Neural crest cell (in vitro differentiated cells): ENCODE measurements around the gene LIN7A. TPM values are rescaled to one million over a fixed set of nuclear protein-coding genes. Genes with fewer than 3 reads are reported as not detected.

Experiments used
- DNase-seq: peaks from one replicate; pipeline ENCODE4 v3.0.0; 2021; ENCODE audit warnings: low read depth, mixed read lengths, low spot score
- H3K27ac Mint-ChIP-seq: one replicate; pipeline ENCODE4 v1.8.0; 2021; ENCODE audit warnings: mild to moderate bottlenecking, mixed read lengths; ENCODE audit not compliant: unreplicated experiment
- H3K27me3 Mint-ChIP-seq: 2 replicates; pipeline ENCODE4 v1.8.0; 2021; ENCODE audit warnings: low read depth, mild to moderate bottlenecking, mixed read lengths
- H3K36me3 Mint-ChIP-seq: 2 replicates; pipeline ENCODE4 v1.8.0; 2021; ENCODE audit warnings: low read depth, mild to moderate bottlenecking, mixed read lengths
- H3K4me1 Mint-ChIP-seq: 2 replicates; pipeline ENCODE4 v1.8.0; 2021; ENCODE audit warnings: mixed read lengths
- H3K4me3 Mint-ChIP-seq: one replicate; pipeline ENCODE4 v1.8.0; 2021; ENCODE audit warnings: mild to moderate bottlenecking, mixed read lengths
- H3K9me3 Mint-ChIP-seq: 2 replicates; pipeline ENCODE4 v1.8.0; 2021; ENCODE audit warnings: mixed read lengths
- CTCF ChIP-seq: fragments of 200-600 bp; sonication (generic); conservative IDR thresholded peaks from 2 replicates; pipeline ENCODE4 v1.5.0; 2021; ENCODE audit warnings: antibody characterized with exemption, mild to moderate bottlenecking
- total RNA-seq: library from RNA; stranded (reverse); gene quantifications from 2 replicates; pipeline ENCODE4 v1.2.1, GENCODE V29; 2021

The LIN7A gene
- total RNA-seq, 1 donor from 2014 or later = 5.8 TPM

GRCh38 chr12:80814453-80814852, 123.3 kb downstream of the LIN7A start:
- Mint-ChIP-seq H3K36me3 (no peaks in the 10 kb centered on the region), H3K4me3 (no peak overlapping the region), H3K27ac (no peak overlapping the region), H3K4me1 (no peaks in the 10 kb centered on the region), H3K9me3 (no peaks in the 10 kb centered on the region), H3K27me3 (no peaks in the 10 kb centered on the region)
- DNase-seq = no peak
- no peak for TF ChIP-seq CTCF

- H3K36me3 Mint-ChIP-seq = no peaks in the 10 kb centered on the region
- TF ChIP-seq CTCF = no peak
- no peak overlapping the region for H3K4me3 Mint-ChIP-seq
- H3K4me1 Mint-ChIP-seq = no peaks in the 10 kb centered on the region
- no peak for DNase-seq
- no peak overlapping the region for H3K27ac Mint-ChIP-seq
- H3K27me3 Mint-ChIP-seq = no peaks in the 10 kb centered on the region
- no peaks in the 10 kb centered on the region for H3K9me3 Mint-ChIP-seq
Observed at GRCh38 chr12:80813820-80814219, 123.9 kb downstream of the LIN7A start.

DNA sequence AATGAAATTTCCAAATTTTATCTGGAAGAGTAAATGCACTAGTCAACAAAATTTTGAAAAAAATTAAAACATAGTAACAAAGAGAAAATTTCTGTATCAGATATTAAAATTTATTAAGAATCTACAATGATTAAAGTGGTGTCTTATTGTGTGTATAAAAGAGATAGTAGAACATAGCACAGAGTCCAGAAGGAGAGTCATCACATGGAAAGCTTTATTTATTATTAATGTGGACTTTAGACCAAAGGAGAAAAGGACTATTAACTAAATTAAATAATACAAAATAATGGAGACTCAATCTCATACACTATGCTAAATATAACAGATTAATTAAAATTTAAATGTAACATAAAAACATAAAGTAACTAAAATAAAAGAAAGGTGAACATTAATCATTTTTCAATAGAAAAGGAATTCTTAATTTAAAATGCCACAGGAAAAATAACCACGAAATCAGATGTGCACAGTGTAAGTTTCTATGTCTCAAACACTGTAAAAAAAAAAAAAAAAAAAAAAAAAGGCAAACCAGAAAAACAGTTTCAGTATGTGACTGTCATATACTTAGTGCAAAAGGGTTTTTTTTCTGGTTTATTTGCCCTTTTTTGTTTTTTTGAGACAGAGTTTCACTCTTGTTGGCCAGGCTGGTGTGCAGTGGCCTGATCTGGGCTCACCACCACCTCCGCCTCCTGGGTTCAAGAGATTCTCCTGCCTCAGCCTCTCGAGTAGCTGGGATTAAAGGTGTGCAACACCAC, 125.6 kb downstream of the LIN7A start:
- no peaks in the 10 kb centered on the region for H3K9me3 Mint-ChIP-seq
- no peak for DNase-seq
- no peaks in the 10 kb centered on the region for H3K27me3 Mint-ChIP-seq
- no peak overlapping the region for H3K27ac Mint-ChIP-seq
- no peaks in the 10 kb centered on the region for H3K4me1 Mint-ChIP-seq
- no peak overlapping the region for H3K4me3 Mint-ChIP-seq
- H3K36me3 Mint-ChIP-seq = no peaks in the 10 kb centered on the region
- no peak for TF ChIP-seq CTCF

DNA sequence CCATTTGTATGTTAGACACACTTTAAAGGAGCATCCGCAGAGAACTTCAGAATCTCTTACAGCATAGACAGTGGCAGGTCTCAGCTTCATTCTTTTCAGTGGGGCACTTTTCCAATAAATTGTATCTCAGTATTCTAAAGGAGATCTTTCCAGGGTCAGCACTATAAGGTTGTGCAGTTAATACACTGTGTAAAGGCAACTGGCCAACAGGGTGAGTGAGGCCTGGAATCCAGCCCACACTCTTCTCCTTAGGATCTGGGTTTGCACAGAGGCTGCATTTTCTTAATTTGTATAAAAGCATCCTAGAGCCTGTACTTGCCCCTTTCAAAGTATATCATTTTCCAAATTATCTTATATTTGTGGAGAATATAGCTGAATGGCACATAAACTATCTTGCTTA, 126.9 kb downstream of the LIN7A start:
- Mint-ChIP-seq H3K4me3 (no peak overlapping the region), H3K9me3 (no peaks in the 10 kb centered on the region), H3K4me1 (no peaks in the 10 kb centered on the region), H3K36me3 (no peaks in the 10 kb centered on the region), H3K27me3 (no peaks in the 10 kb centered on the region), H3K27ac (no peak overlapping the region)
- no peak for DNase-seq
- no peak for TF ChIP-seq CTCF

- no peak for TF ChIP-seq CTCF
- no peaks in the 10 kb centered on the region for H3K9me3 Mint-ChIP-seq
- no peaks in the 10 kb centered on the region for H3K27me3 Mint-ChIP-seq
- no peak overlapping the region for H3K4me3 Mint-ChIP-seq
- no peaks in the 10 kb centered on the region for H3K4me1 Mint-ChIP-seq
- H3K36me3 Mint-ChIP-seq = no peaks in the 10 kb centered on the region
- H3K27ac Mint-ChIP-seq = no peak overlapping the region
- no peak for DNase-seq
Observed at GRCh38 chr12:80807640-80808288, 130.0 kb downstream of the LIN7A start.
